Measurements from ENCODE around the gene TDRD7.

The TDRD7 gene

GRCh38 chr9:97528529-97529230 lies 116.8 kb downstream of the TDRD7 start:
- no peak for DNase-seq (ENCODE audit: low read depth)

- DNase-seq (ENCODE audit: low read depth), result no peak
Observed at GRCh38 chr9:97529363-97530076, 117.6 kb downstream of the TDRD7 start.

- no peak for DNase-seq (ENCODE audit: low read depth)
Observed at GRCh38 chr9:97531888-97532376, 120.0 kb downstream of the TDRD7 start.

GRCh38 chr9:97534185-97534584 lies 122.3 kb downstream of the TDRD7 start:
- no peak for DNase-seq (ENCODE audit: low read depth)

GRCh38 chr9:97534961-97535594 lies 123.2 kb downstream of the TDRD7 start:
- DNase-seq (ENCODE audit: low read depth), result no peak

- DNase-seq (ENCODE audit: low read depth), result no peak
Observed at GRCh38 chr9:97535771-97536170, 123.9 kb downstream of the TDRD7 start.

- no peak for DNase-seq (ENCODE audit: low read depth)
Observed at GRCh38 chr9:97536480-97536879, 124.6 kb downstream of the TDRD7 start.

GRCh38 chr9:97543561-97543960 lies 131.7 kb downstream of the TDRD7 start:
- no peak for DNase-seq (ENCODE audit: low read depth)

- no peak for DNase-seq (ENCODE audit: low read depth)
Observed at GRCh38 chr9:97545486-97545885, 133.6 kb downstream of the TDRD7 start.

All from non-pigmented ciliary epithelial cell (primary cell).